ENCODE results near the gene PKP4. TPM values are rescaled to one million over a fixed set of nuclear protein-coding genes. Genes with fewer than 3 reads are reported as not detected.

The PKP4 gene
- total RNA-seq, 2 experiments from 2014 or later: 33.7 to 38.7 TPM

- intact Hi-C loops (cut with micrococcal nuclease): no loop called here
- Mint-ChIP-seq H3K9me3 (no peaks in the 10 kb centered on the region), H3K27me3 (no peaks in the 10 kb centered on the region), H3K4me3 (no peak overlapping the region), H3K27ac (no peak overlapping the region), H3K4me1 (ENCODE audit: low read depth) (no peaks in the 10 kb centered on the region), H3K36me3 (ENCODE audit: low read depth) (no peaks in the 10 kb centered on the region)
- no peak for TF ChIP-seq CTCF (IDR thresholded peaks at IDR 0.05)
- POLR2A ChIA-PET: interaction anchor here (0.6 kb wide), 1 partner anchor 14 kb away, joined by 3 read pairs; no protein-coding TSS in a partner anchor
- DNase-seq: no peak
- ATAC-seq: no peak
- CTCF ChIA-PET: interaction anchor here (1.2 kb wide), 1 partner anchor 9 kb away, joined by 3 read pairs; no protein-coding TSS in a partner anchor
Measured at GRCh38 chr2:158651358-158652057, 194.8 kb downstream of the PKP4 start.

- ChIA-PET POLR2A (no interaction called here), CTCF (no interaction called here)
- Mint-ChIP-seq H3K27ac (no peak overlapping the region), H3K9me3 (no peaks in the 10 kb centered on the region), H3K27me3 (no peaks in the 10 kb centered on the region), H3K4me3 (no peak overlapping the region), H3K4me1 (ENCODE audit: low read depth) (no peaks in the 10 kb centered on the region), H3K36me3 (ENCODE audit: low read depth) (no peaks in the 10 kb centered on the region)
- no peak for ATAC-seq
- no peak for DNase-seq
- TF ChIP-seq CTCF (IDR thresholded peaks at IDR 0.05): no peak
- intact Hi-C loops (cut with micrococcal nuclease): no loop called here
Measured at GRCh38 chr2:158655628-158656027, 198.9 kb downstream of the PKP4 start.

- no peak for ATAC-seq
- no peaks in the 10 kb centered on the region for H3K9me3 Mint-ChIP-seq
- no peaks in the 10 kb centered on the region for H3K4me1 Mint-ChIP-seq (ENCODE audit: low read depth)
- intact Hi-C loops (cut with micrococcal nuclease): no loop called here
- ChIA-PET CTCF (interaction anchor here (1.2 kb wide), 1 partner anchor 89 kb away, joined by 3 read pairs; no protein-coding TSS in a partner anchor), POLR2A (no interaction called here)
- no peak overlapping the region for H3K27ac Mint-ChIP-seq
- no peak for DNase-seq
- no peaks in the 10 kb centered on the region for H3K27me3 Mint-ChIP-seq
- TF ChIP-seq CTCF (IDR thresholded peaks at IDR 0.05): no peak
- H3K4me3 Mint-ChIP-seq: no peak overlapping the region
- no peaks in the 10 kb centered on the region for H3K36me3 Mint-ChIP-seq (ENCODE audit: low read depth)
Measured at GRCh38 chr2:158656492-158657229, 199.9 kb downstream of the PKP4 start.

GRCh38 chr2:158658396-158658795, 201.6 kb downstream of the PKP4 start:
- ChIA-PET CTCF (interaction anchor here (1.6 kb wide), 1 partner anchor 96 kb away, joined by 3 read pairs; no protein-coding TSS in a partner anchor), POLR2A (no interaction called here)
- no peak for ATAC-seq
- intact Hi-C loops (cut with micrococcal nuclease): no loop called here
- H3K9me3 Mint-ChIP-seq: no peaks in the 10 kb centered on the region
- no peak for TF ChIP-seq CTCF (IDR thresholded peaks at IDR 0.05)
- no peaks in the 10 kb centered on the region for H3K27me3 Mint-ChIP-seq
- no peak overlapping the region for H3K4me3 Mint-ChIP-seq
- H3K27ac Mint-ChIP-seq: no peak overlapping the region
- H3K4me1 Mint-ChIP-seq (ENCODE audit: low read depth): no peaks in the 10 kb centered on the region
- DNase-seq: no peak
- H3K36me3 Mint-ChIP-seq (ENCODE audit: low read depth): no peaks in the 10 kb centered on the region

- Mint-ChIP-seq H3K9me3 (no peaks in the 10 kb centered on the region), H3K4me1 (ENCODE audit: low read depth) (no peaks in the 10 kb centered on the region), H3K27me3 (no peaks in the 10 kb centered on the region), H3K36me3 (ENCODE audit: low read depth) (no peaks in the 10 kb centered on the region), H3K27ac (no peak overlapping the region), H3K4me3 (no peak overlapping the region)
- CTCF ChIA-PET: interaction anchor here (1.6 kb wide), 1 partner anchor 95 kb away, joined by 3 read pairs; no protein-coding TSS in a partner anchor
- TF ChIP-seq CTCF (IDR thresholded peaks at IDR 0.05): no peak
- ATAC-seq (no peak), DNase-seq (no peak)
- POLR2A ChIA-PET: no interaction called here
- intact Hi-C loops (cut with micrococcal nuclease): no loop called here
Measured at GRCh38 chr2:158659483-158659882, 202.7 kb downstream of the PKP4 start.

Measured in activated CD8-positive, alpha-beta T cell treated with anti-CD3 and anti-CD28 coated beads for 36 hours (primary cell).